CD4-positive, alpha-beta T cell (primary cell): ENCODE measurements around the gene OCA2. TPM values are rescaled to one million over a fixed set of nuclear protein-coding genes. Genes with fewer than 3 reads are reported as not detected.

Experiments
- ATAC-seq: fragments of 200-7000 bp; cut with Tn5 transposase; one replicate; pipeline ENCODE4 v1.10.0; 2022; ENCODE audit warnings: mild to moderate bottlenecking; ENCODE audit not compliant: poor library complexity
- CTCF ChIA-PET: fragments of 350-600 bp; sonication (Branson Sonifier 250); formaldehyde crosslinking; loops from one replicate; lab custom pipeline; 2021; ENCODE audit warnings: antibody characterized with exemption, inconsistent platforms; lab: Charles Lee
- POLR2A ChIA-PET: fragments of 350-600 bp; sonication (Branson Sonifier 250); formaldehyde crosslinking; loops from one replicate; lab custom pipeline; 2021; ENCODE audit warnings: antibody characterized with exemption, inconsistent platforms; lab: Charles Lee
- DNase-seq, 14 experiments: peaks; one replicate each; pipeline ENCODE4 v3.0.0-alpha.2; 2013 to 2020; ENCODE audit warnings: mixed read lengths in 2 of 14
- H3K27ac ChIP-seq, 2 donors: one replicate each; pipeline versions ENCODE4 v1.5.1 to v1.7.0; 2013; ENCODE audit warnings: low read length in 2 of 2, low read depth in 1 of 2, mild to moderate bottlenecking in 1 of 2
- H3K27me3 ChIP-seq, 2 experiments: 1 replicate in 1 of 2; 2 replicates in 1 of 2; pipeline versions ENCODE4 v1.6.1 to v1.7.0; 2013; ENCODE audit warnings: low read length in 2 of 2, control low read depth in 1 of 2, mild to moderate bottlenecking in 1 of 2, moderate library complexity in 1 of 2; ENCODE audit not compliant: insufficient read depth in 2 of 2, control insufficient read depth in 1 of 2
- H3K36me3 ChIP-seq: one replicate; pipeline ENCODE4 v1.6.1; 2013; ENCODE audit warnings: low read length, control low read depth; ENCODE audit not compliant: insufficient read depth
- H3K4me1 ChIP-seq: one replicate; pipeline ENCODE4 v1.6.1; 2013; ENCODE audit warnings: low read length, control low read depth; ENCODE audit not compliant: insufficient read depth
- H3K4me3 ChIP-seq: one replicate; pipeline ENCODE4 v1.5.1; 2013; ENCODE audit warnings: mild to moderate bottlenecking, low read length, moderate library complexity
- H3K9me3 ChIP-seq, 2 experiments: 1 replicate in 1 of 2; 2 replicates in 1 of 2; pipeline versions ENCODE4 v1.6.1 to v1.7.0; 2013; ENCODE audit warnings: low read length in 2 of 2, mild to moderate bottlenecking in 2 of 2, control low read depth in 1 of 2, moderate library complexity in 1 of 2; ENCODE audit not compliant: control insufficient read depth in 1 of 2, insufficient read depth in 1 of 2
- H3K27ac Mint-ChIP-seq: one replicate; pipeline ENCODE4 v1.8.0; 2020; ENCODE audit warnings: mixed read lengths
- H3K27me3 Mint-ChIP-seq: one replicate; pipeline ENCODE4 v1.8.0; 2021; ENCODE audit warnings: mixed read lengths
- H3K36me3 Mint-ChIP-seq: one replicate; pipeline ENCODE4 v1.8.0; 2021; ENCODE audit warnings: low read depth, mixed read lengths
- H3K4me1 Mint-ChIP-seq: one replicate; pipeline ENCODE4 v1.8.0; 2021; ENCODE audit warnings: low read depth, mixed read lengths
- H3K4me3 Mint-ChIP-seq: one replicate; pipeline ENCODE4 v1.8.0; 2020; ENCODE audit warnings: mild to moderate bottlenecking, mixed read lengths
- H3K9me3 Mint-ChIP-seq: one replicate; pipeline ENCODE4 v1.8.0; 2020; ENCODE audit warnings: mixed read lengths
- CTCF ChIP-seq: fragments of 200-600 bp; IDR thresholded peaks from one replicate; pipeline ENCODE4 v1.8.0; 2022; ENCODE audit warnings: antibody characterized with exemption, mild to moderate bottlenecking
- intact Hi-C, 2 experiments: fragments of 100-400 bp; cut with DNase I in 1 of 2; cut with micrococcal nuclease in 1 of 2; formaldehyde crosslinking; loops; one replicate each; pipeline versions ENCODE4 v1.15.1 to v1.9.0; 2023 to 2025; cut with DNase I, micrococcal nuclease
- total RNA-seq, 174 experiments: library from RNA in 2 of 174; stranded (reverse) in 2 of 174; gene quantifications; one replicate each; pipeline ENCODE4 v1.2.3 and lab custom pipeline; 2021 to 2026

Gene OCA2
- total RNA-seq, 2 experiments from 2014 or later, result not detected

GRCh38 chr15:28120359-28120640, 21.2 kb upstream of the OCA2 start:
- ChIA-PET POLR2A (no interaction called here), CTCF (no interaction called here)
- H3K4me1 ChIP-seq, result no peaks in the 10 kb centered on the region
- intact Hi-C loops, result no loop called here
- no peak overlapping the region for H3K27ac ChIP-seq
- H3K9me3 Mint-ChIP-seq, result no peaks in the 10 kb centered on the region
- H3K36me3 ChIP-seq, result peaks cover 79% of the 10 kb centered on the region
- no peak overlapping the region for H3K27ac Mint-ChIP-seq
- no peaks in the 10 kb centered on the region for H3K27me3 ChIP-seq
- no peak for TF ChIP-seq CTCF
- no peak overlapping the region for H3K4me3 Mint-ChIP-seq
- no peak overlapping the region for H3K4me3 ChIP-seq
- H3K27me3 Mint-ChIP-seq, result no peaks in the 10 kb centered on the region
- peaks cover 8% of the 10 kb centered on the region for H3K4me1 Mint-ChIP-seq
- H3K9me3 ChIP-seq, result no peaks in the 10 kb centered on the region
- ATAC-seq, result no peak
- no peak for DNase-seq
- peaks cover 66% of the 10 kb centered on the region for H3K36me3 Mint-ChIP-seq

DNA sequence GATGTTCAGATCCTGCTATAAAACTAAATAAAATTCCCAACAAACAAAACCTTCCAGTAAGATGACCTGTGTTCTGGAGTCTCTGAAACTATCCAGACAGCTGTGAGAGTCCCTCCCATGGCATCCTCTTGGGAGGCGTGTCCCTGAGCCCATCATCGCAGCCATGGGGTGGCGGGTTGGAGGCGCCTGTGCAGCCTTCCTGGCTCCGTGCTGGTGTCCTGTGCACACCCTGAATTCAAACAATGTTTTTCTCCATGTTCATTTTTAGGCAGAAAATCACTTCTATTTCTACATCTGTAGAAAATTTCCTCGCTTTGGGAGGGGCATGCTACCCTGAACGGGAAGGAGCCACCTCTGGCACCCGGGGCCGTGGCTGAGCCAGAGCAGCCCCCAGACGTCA, 19.4 kb upstream of the OCA2 start:
- Histone ChIP-seq H3K27me3 (no peaks in the 10 kb centered on the region), H3K36me3 (peaks cover 80% of the 10 kb centered on the region), H3K4me3 (no peak overlapping the region), H3K4me1 (no peaks in the 10 kb centered on the region), H3K9me3 (no peaks in the 10 kb centered on the region), H3K27ac (no peak overlapping the region)
- CTCF ChIA-PET, result no interaction called here
- Mint-ChIP-seq H3K4me3 (no peak overlapping the region), H3K9me3 (no peaks in the 10 kb centered on the region), H3K4me1 (peaks cover 6% of the 10 kb centered on the region), H3K36me3 (peaks cover 68% of the 10 kb centered on the region), H3K27ac (no peak overlapping the region), H3K27me3 (no peaks in the 10 kb centered on the region)
- no peak for TF ChIP-seq CTCF
- ATAC-seq (no peak), DNase-seq (no peak)
- POLR2A ChIA-PET, result no interaction called here
- intact Hi-C loops, result no loop called here

- Histone ChIP-seq H3K4me1 (no peaks in the 10 kb centered on the region), H3K36me3 (peaks cover 80% of the 10 kb centered on the region), H3K27ac (no peak overlapping the region), H3K27me3 (no peaks in the 10 kb centered on the region), H3K9me3 (no peaks in the 10 kb centered on the region), H3K4me3 (no peak overlapping the region)
- Mint-ChIP-seq H3K27ac (no peak overlapping the region), H3K9me3 (no peaks in the 10 kb centered on the region), H3K36me3 (peaks cover 68% of the 10 kb centered on the region), H3K27me3 (no peaks in the 10 kb centered on the region), H3K4me1 (peaks cover 1% of the 10 kb centered on the region), H3K4me3 (no peak overlapping the region)
- ATAC-seq (no peak), DNase-seq (no peak)
- ChIA-PET CTCF (no interaction called here), POLR2A (no interaction called here)
- intact Hi-C loops, result no loop called here
- no peak for TF ChIP-seq CTCF
Observed at GRCh38 chr15:28118083-28118482, 19.0 kb upstream of the OCA2 start.
